GM20431 (cell line): ENCODE data around the gene KRT85.
"Not testable (repeated sequence)": the region's sequence is repeated elsewhere in the genome, so short reads cannot be mapped to it uniquely, and the experiment has no call there.

Experiments used
- in situ Hi-C: fragments of 300-500 bp; cut with MseI, MboI; formaldehyde crosslinking; loops from one replicate; pipeline ENCODE4 v1.15.0; 2020; ENCODE audit warnings: low sequenced_read_pairs; ENCODE audit not compliant: unreplicated experiment

The KRT85 gene

GRCh38 chr12:52366738-52367485 lies at the start of gene KRT85:
Gene KRT85 (minus strand): TSS chr12:52367481. CDS start chr12:52367405, 76 bp downstream.
- in situ Hi-C loops, result loop anchor here (25.0 kb wide), 1 partner anchor 620 kb away; no protein-coding TSS in a partner anchor

GRCh38 chr12:52416795-52417194 lies 49.5 kb upstream of the KRT85 start:
- in situ Hi-C loops, result no loop called here

- in situ Hi-C loops, result no loop called here
Measured at GRCh38 chr12:52415870-52416750, 48.8 kb upstream of the KRT85 start.

- in situ Hi-C loops, result no loop called here
Measured at GRCh38 chr12:52414936-52415335, 47.7 kb upstream of the KRT85 start.

- in situ Hi-C loops, result no loop called here
Measured at GRCh38 chr12:52413782-52414345, 46.6 kb upstream of the KRT85 start.

GRCh38 chr12:52413202-52413601 lies 45.9 kb upstream of the KRT85 start:
- in situ Hi-C loops, result no loop called here

- in situ Hi-C loops, result no loop called here
Measured at GRCh38 chr12:52411815-52412214, 44.5 kb upstream of the KRT85 start.

- in situ Hi-C loops, result not testable (repeated sequence)
Measured at GRCh38 chr12:52410589-52411248, 43.4 kb upstream of the KRT85 start.

- in situ Hi-C loops, result no loop called here
Measured at GRCh38 chr12:52407918-52408317, 40.6 kb upstream of the KRT85 start.

GRCh38 chr12:52405922-52406385 lies 38.7 kb upstream of the KRT85 start, which contains the start of gene KRT82:
Gene KRT82 (minus strand): TSS chr12:52406335. CDS start chr12:52406277, 58 bp downstream.
- in situ Hi-C loops, result no loop called here

GRCh38 chr12:52404951-52405350 lies 37.7 kb upstream of the KRT85 start:
- in situ Hi-C loops, result no loop called here

GRCh38 chr12:52403561-52403960 lies 36.3 kb upstream of the KRT85 start:
- in situ Hi-C loops, result no loop called here

- in situ Hi-C loops, result no loop called here
Measured at GRCh38 chr12:52402873-52403540, 35.7 kb upstream of the KRT85 start.

- in situ Hi-C loops, result no loop called here
Measured at GRCh38 chr12:52402377-52402776, 35.1 kb upstream of the KRT85 start.

GRCh38 chr12:52401926-52402325 lies 34.6 kb upstream of the KRT85 start:
- in situ Hi-C loops, result no loop called here

- in situ Hi-C loops, result no loop called here
Measured at GRCh38 chr12:52401526-52401925, 34.2 kb upstream of the KRT85 start.

- in situ Hi-C loops, result no loop called here
Measured at GRCh38 chr12:52400906-52401305, 33.6 kb upstream of the KRT85 start.

- in situ Hi-C loops, result loop anchor here (25.0 kb wide), 1 partner anchor 488 kb away; no protein-coding TSS in a partner anchor
Measured at GRCh38 chr12:52399756-52400155, 32.5 kb upstream of the KRT85 start.

GRCh38 chr12:52398176-52398575 lies 30.9 kb upstream of the KRT85 start:
- in situ Hi-C loops, result loop anchor here (25.0 kb wide), 1 partner anchor 489 kb away; no protein-coding TSS in a partner anchor
